Measurements from ENCODE around the gene ARHGEF11. TPM values are rescaled to one million over a fixed set of nuclear protein-coding genes. Genes with fewer than 3 reads are reported as not detected.

The ARHGEF11 gene
- total RNA-seq, 6 experiments from 2014 or later, result 21.3 to 24.8 (median 22.4) TPM

- DNase-seq, result no peak
- Mint-ChIP-seq H3K27me3 (ENCODE audit: insufficient read depth) (no peaks in the 10 kb centered on the region), H3K36me3 (ENCODE audit: low read depth) (peaks cover 32% of the 10 kb centered on the region), H3K9me3 (no peaks in the 10 kb centered on the region), H3K4me3 (no peak overlapping the region), H3K4me1 (ENCODE audit: low read depth) (no peaks in the 10 kb centered on the region), H3K27ac (no peak overlapping the region)
- TF ChIP-seq CTCF (IDR thresholded peaks at IDR 0.05), result no peak
These were observed 97.6 kb downstream of the ARHGEF11 start for GRCh38 chr1:156947818-156948525.

- H3K9me3 Mint-ChIP-seq, result no peaks in the 10 kb centered on the region
- H3K4me1 Mint-ChIP-seq (ENCODE audit: low read depth), result no peaks in the 10 kb centered on the region
- peaks cover 32% of the 10 kb centered on the region for H3K36me3 Mint-ChIP-seq (ENCODE audit: low read depth)
- DNase-seq, result no peak
- no peak overlapping the region for H3K27ac Mint-ChIP-seq
- no peaks in the 10 kb centered on the region for H3K27me3 Mint-ChIP-seq (ENCODE audit: insufficient read depth)
- TF ChIP-seq CTCF (IDR thresholded peaks at IDR 0.05), result no peak
- no peak overlapping the region for H3K4me3 Mint-ChIP-seq
These were observed 98.4 kb downstream of the ARHGEF11 start for GRCh38 chr1:156947127-156947526.

GRCh38 chr1:156945881-156946661, 99.5 kb downstream of the ARHGEF11 start:
- DNase-seq, result no peak

GRCh38 chr1:156944848-156945247, 100.7 kb downstream of the ARHGEF11 start:
- no peak for DNase-seq
- Mint-ChIP-seq H3K27me3 (ENCODE audit: insufficient read depth) (no peaks in the 10 kb centered on the region), H3K36me3 (ENCODE audit: low read depth) (peaks cover 35% of the 10 kb centered on the region)

More at GRCh38 chr1:156945881-156946661, 99.5 kb downstream of the ARHGEF11 start:
- Mint-ChIP-seq H3K36me3 (ENCODE audit: low read depth) (peaks cover 32% of the 10 kb centered on the region), H3K27me3 (ENCODE audit: insufficient read depth) (no peaks in the 10 kb centered on the region), H3K4me1 (ENCODE audit: low read depth) (no peaks in the 10 kb centered on the region), H3K4me3 (no peak overlapping the region), H3K9me3 (no peaks in the 10 kb centered on the region), H3K27ac (no peak overlapping the region)
- TF ChIP-seq CTCF (IDR thresholded peaks at IDR 0.05), result no peak

GRCh38 chr1:156944268-156944667, 101.3 kb downstream of the ARHGEF11 start:
- Mint-ChIP-seq H3K36me3 (ENCODE audit: low read depth) (peaks cover 35% of the 10 kb centered on the region), H3K4me1 (ENCODE audit: low read depth) (no peaks in the 10 kb centered on the region), H3K27me3 (ENCODE audit: insufficient read depth) (no peaks in the 10 kb centered on the region), H3K9me3 (no peaks in the 10 kb centered on the region), H3K4me3 (no peak overlapping the region), H3K27ac (no peak overlapping the region)
- DNase-seq, result no peak
- no peak for TF ChIP-seq CTCF (IDR thresholded peaks at IDR 0.05)

More at GRCh38 chr1:156944848-156945247, 100.7 kb downstream of the ARHGEF11 start:
- no peaks in the 10 kb centered on the region for H3K4me1 Mint-ChIP-seq (ENCODE audit: low read depth)
- no peak overlapping the region for H3K4me3 Mint-ChIP-seq
- no peaks in the 10 kb centered on the region for H3K9me3 Mint-ChIP-seq
- TF ChIP-seq CTCF (IDR thresholded peaks at IDR 0.05), result no peak
- no peak overlapping the region for H3K27ac Mint-ChIP-seq
